HepG2 (cell line): ENCODE measurements around the gene COASY. TPM values are rescaled to one million over a fixed set of nuclear protein-coding genes. Genes with fewer than 3 reads are reported as not detected.

Experiments used
- ATAC-seq: fragments of 200-7000 bp; cut with Tn5 transposase; 3 replicates; pipeline ENCODE4 v1.9.1; 2020; ENCODE audit warnings: mild to moderate bottlenecking, moderate library complexity
- BruUV-seq: library from RNA; stranded (reverse); fragments of 400-500 nt; replicated peaks from 2 replicates; lab custom pipeline; 2021; lab: Mats Ljungman, UMichigan
- CTCF ChIA-PET: fragments of 300-600 bp; formaldehyde crosslinking; extraction: SDS; loops from one replicate; lab custom pipeline; 2021; ENCODE audit warnings: low total read pairs, inconsistent platforms, low intra/inter-chr PET ratio; lab: Yijun Ruan, JAX
- POLR2A ChIA-PET: fragments of 350-600 bp; sonication (Branson Sonifier 250); formaldehyde crosslinking; loops from one replicate; lab custom pipeline; 2020; ENCODE audit warnings: antibody characterized with exemption, inconsistent platforms; lab: Yijun Ruan, JAX
- DNase-seq: peaks from one replicate; pipeline ENCODE4 v3.0.0-alpha.2; 2015; ENCODE audit warnings: low spot score
- FAIRE-seq: peaks from 3 replicates; lab custom pipeline; 2011; peaks lifted over from hg19 to GRCh38; lab: Jason Lieb, UNC
- H2AFZ ChIP-seq: one replicate; pipeline ENCODE4 v1.6.1; 2011; ENCODE audit warnings: low read length, inconsistent platforms
- H3K27ac ChIP-seq: fragments of 300-600 bp; 3 replicates; pipeline ENCODE4 v1.8.0; 2011; ENCODE audit warnings: mixed run types, mild to moderate bottlenecking, mixed read lengths, low read length, inconsistent platforms; ENCODE audit not compliant: insufficient read depth; ENCODE audit errors: extremely low read length
- H3K27me3 ChIP-seq, 2 experiments: fragments of 200-600 bp in 1 of 2; 2 replicates in 1 of 2; 3 replicates in 1 of 2; pipeline versions ENCODE4 v1.6.0 to v1.8.0; 2011; ENCODE audit warnings: low read length in 2 of 2, mild to moderate bottlenecking in 2 of 2, moderate library complexity in 2 of 2, inconsistent platforms in 1 of 2; ENCODE audit not compliant: insufficient read depth in 2 of 2, control insufficient read depth in 1 of 2
- H3K36me3 ChIP-seq, 2 experiments: fragments of 200-600 bp in 1 of 2; replicated peaks in 1 of 2; 2 replicates in 1 of 2; 3 replicates in 1 of 2; pipeline versions ENCODE4 v1.5.1 to v1.8.0; 2011; ENCODE audit warnings: low read length in 2 of 2, inconsistent platforms in 1 of 2; ENCODE audit not compliant: insufficient read depth in 2 of 2, control insufficient read depth in 1 of 2
- H3K4me1 ChIP-seq: 2 replicates; pipeline ENCODE4 v1.5.1; 2012; ENCODE audit warnings: low read length, inconsistent platforms; ENCODE audit not compliant: insufficient read depth
- H3K4me2 ChIP-seq: 2 replicates; pipeline ENCODE4 v1.6.0; 2011; ENCODE audit warnings: low read depth, low read length, inconsistent platforms
- H3K4me3 ChIP-seq, 3 experiments: fragments of 200-600 bp in 1 of 3; sonication (generic), shearing (Covaris generic) in 1 of 3; replicated peaks in 1 of 3; 2 replicates each; pipeline ENCODE4 v1.5.1; 2011 to 2016; ENCODE audit warnings: low read length in 3 of 3, inconsistent platforms in 2 of 3, low read depth in 2 of 3, mild to moderate bottlenecking in 2 of 3, control low read depth in 1 of 3, mixed read lengths in 1 of 3; ENCODE audit not compliant: insufficient read depth in 1 of 3
- H3K79me2 ChIP-seq: one replicate; pipeline ENCODE4 v1.6.1; 2011; ENCODE audit warnings: low read length, inconsistent platforms; ENCODE audit not compliant: insufficient read depth
- H3K9ac ChIP-seq: 2 replicates; pipeline ENCODE4 v1.6.0; 2011; ENCODE audit warnings: mild to moderate bottlenecking, low read depth, low read length, inconsistent platforms; ENCODE audit not compliant: insufficient read depth
- H3K9me3 ChIP-seq: 2 replicates; pipeline ENCODE4 v1.5.1; 2012; ENCODE audit warnings: mild to moderate bottlenecking, low read length
- H4K20me1 ChIP-seq: 2 replicates; pipeline ENCODE4 v1.6.0; 2011; ENCODE audit warnings: inconsistent platforms, mild to moderate bottlenecking, low read length, moderate library complexity; ENCODE audit not compliant: insufficient read depth
- AHDC1 ChIP-seq: sonication (generic); formaldehyde crosslinking; IDR thresholded peaks from 2 replicates; pipeline ENCODE4 v1.5.1; 2020; ENCODE audit warnings: mild to moderate bottlenecking, missing genetic modification reagents, borderline replicate concordance
- BRCA1 ChIP-seq: sonication (generic); formaldehyde crosslinking; IDR thresholded peaks from 2 replicates; pipeline ENCODE4 v1.4.0; 2020; ENCODE audit warnings: missing genetic modification reagents
- NFAT5 ChIP-seq: sonication (generic); formaldehyde crosslinking; IDR thresholded peaks from 2 replicates; pipeline ENCODE4 v1.4.0; 2020; ENCODE audit warnings: missing genetic modification reagents
- THAP8 ChIP-seq: sonication (generic); formaldehyde crosslinking; IDR thresholded peaks from 2 replicates; pipeline ENCODE4 v1.5.1; 2020; ENCODE audit warnings: missing genetic modification reagents, mild to moderate bottlenecking, borderline replicate concordance
- ZBTB14 ChIP-seq: sonication (generic); formaldehyde crosslinking; IDR thresholded peaks from 2 replicates; pipeline ENCODE4 v1.4.0; 2020; ENCODE audit warnings: missing genetic modification reagents
- ZNF615 ChIP-seq: sonication (generic); formaldehyde crosslinking; IDR thresholded peaks from 2 replicates; pipeline ENCODE4 v1.5.0; 2020; ENCODE audit warnings: mild to moderate bottlenecking, missing genetic modification reagents, borderline replicate concordance
- ZNF816 ChIP-seq: sonication (generic); formaldehyde crosslinking; IDR thresholded peaks from 2 replicates; pipeline ENCODE4 v1.8.0; 2022; ENCODE audit warnings: missing genetic modification reagents, mild to moderate bottlenecking, borderline replicate concordance
- WGBS: methylation state at CpG from one replicate; pipeline ENCODE4 v1.1.6; 2017; ENCODE audit warnings: low lambda C conversion rate; 5-methylcytosine and 5-hydroxymethylcytosine counted together
- in situ Hi-C: cut with HindIII; loops from 2 replicates; pipeline ENCODE4 v1.10.0; 2017; ENCODE audit warnings: low pct_unique_long_range_greater_than_20kb; ENCODE audit not compliant: extremely low pct_ligation_motif_present
- intact Hi-C: fragments of 100-400 bp; cut with micrococcal nuclease; formaldehyde crosslinking; loops from one replicate; pipeline ENCODE4 v1.10.0; 2022; ENCODE audit not compliant: unreplicated experiment
- polyA plus RNA-seq, 8 experiments: library from polyadenylated mRNA; depleted of rRNA in 3 of 8; stranded (reverse) in 7 of 8; unstranded in 1 of 8; fragments of >200 nt; fragmentation: Illumina TruSeq in 4 of 8; extraction: Trizol in 4 of 8; gene quantifications; 2 replicates each; pipeline versions ENCODE4 v1.2.1 to v1.2.3, GENCODE V29; 2011 to 2016; ENCODE audit warnings: low read depth in 4 of 8, missing spikeins in 1 of 8, mixed read lengths in 1 of 8; ENCODE audit not compliant: insufficient read depth in 1 of 8
- total RNA-seq, 5 experiments: library from RNA; depleted of rRNA; stranded (reverse); fragments of >200 nt; fragmentation: Illumina TruSeq; extraction: Trizol; gene quantifications; 2 replicates each; pipeline ENCODE4 v1.2.3, GENCODE V29; 2016; ENCODE audit warnings: low read depth in 1 of 5

COASY gene
- total and polyA plus RNA-seq, 2 of the 13 experiments (the other 11 are each of a cell fraction or from before 2014, with no cell fraction given), result 90.7 to 125 TPM

- H3K9ac ChIP-seq, result peak overlapping the region; percentile 88
- BruUV-seq, result no TSS peak
- DNase-seq, result no peak
- peaks cover 28 to 50% of the 10 kb centered on the region in 2 experiments for H3K36me3 ChIP-seq
- no peaks in the 10 kb centered on the region for H3K9me3 ChIP-seq
- peak; percentile 2 for ATAC-seq
- H4K20me1 ChIP-seq, result no peaks in the 10 kb centered on the region
- H3K4me2 ChIP-seq, result peak overlapping the region; percentile 99
- WGBS, result 84% methylated on average over 18 of the region's 28 CpGs
- H2AFZ ChIP-seq, result no peak overlapping the region
- ChIA-PET POLR2A (interaction anchor here (1.3 to 8.5 kb wide), 8 partner anchors 10 to 266 kb away, joined by 4 to 128 read pairs (median 21); partner anchors contain the start of genes HSD17B1, NAGLU, PSMC3IP and PSME3), CTCF (no interaction called here)
- peaks cover 76% of the 10 kb centered on the region for H3K4me1 ChIP-seq
- intact Hi-C loops, result no loop called here
- H3K27me3 ChIP-seq, result no peaks in the 10 kb centered on the region; a peak in 1 of 5 replicates
- in situ Hi-C loops, result no loop called here
- H3K27ac ChIP-seq, result peak overlapping the region; percentile 91
- FAIRE-seq, result no peak
- H3K79me2 ChIP-seq, result peaks cover 42% of the 10 kb centered on the region
- peak overlapping the region in 2 of 3 experiments; percentile 23 to 87; a peak in 4 of 6 replicates for H3K4me3 ChIP-seq
- TF ChIP-seq ZNF615 (no peak), THAP8 (CRISPR knock-in tag) (0 out of 2 replicates have a peak, but pooled peaks have one; percentile 52), AHDC1 (CRISPR knock-in tag) (0 out of 2 replicates have a peak, but pooled peaks have one; percentile 36), BRCA1 (CRISPR knock-in tag) (no peak), ZNF816 (no peak; the same call in 1 of the 2 replicates), NFAT5 (CRISPR knock-in tag) (0 out of 2 replicates have a peak, but pooled peaks have one; percentile 53), ZBTB14 (CRISPR knock-in tag) (no peak)
Observed at GRCh38 chr17:42566215-42566882, 4.4 kb downstream of the COASY start.
